ENCODE results near the gene OR1N1.

DNA sequence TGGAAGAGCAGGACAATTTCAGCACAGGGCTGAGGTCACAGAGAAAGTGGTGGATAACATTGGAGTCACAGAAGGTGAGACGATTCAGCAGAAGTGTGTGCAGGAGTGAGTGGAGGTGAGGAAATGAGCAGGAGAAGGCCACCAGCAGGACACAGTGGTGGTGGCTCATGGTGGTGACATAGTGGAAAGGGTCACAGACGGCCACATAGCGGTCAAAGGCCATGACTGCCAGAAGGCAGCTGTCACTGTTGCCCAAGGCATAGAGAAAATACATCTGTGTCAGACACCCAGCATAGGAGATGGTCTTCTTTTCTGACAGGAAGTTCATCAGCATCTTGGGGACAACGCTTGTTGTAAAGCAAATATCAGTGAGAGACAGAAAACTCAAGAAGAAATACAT is 40.8 kb upstream of the OR1N1 start:
- TF ChIP-seq, protein P1, sequence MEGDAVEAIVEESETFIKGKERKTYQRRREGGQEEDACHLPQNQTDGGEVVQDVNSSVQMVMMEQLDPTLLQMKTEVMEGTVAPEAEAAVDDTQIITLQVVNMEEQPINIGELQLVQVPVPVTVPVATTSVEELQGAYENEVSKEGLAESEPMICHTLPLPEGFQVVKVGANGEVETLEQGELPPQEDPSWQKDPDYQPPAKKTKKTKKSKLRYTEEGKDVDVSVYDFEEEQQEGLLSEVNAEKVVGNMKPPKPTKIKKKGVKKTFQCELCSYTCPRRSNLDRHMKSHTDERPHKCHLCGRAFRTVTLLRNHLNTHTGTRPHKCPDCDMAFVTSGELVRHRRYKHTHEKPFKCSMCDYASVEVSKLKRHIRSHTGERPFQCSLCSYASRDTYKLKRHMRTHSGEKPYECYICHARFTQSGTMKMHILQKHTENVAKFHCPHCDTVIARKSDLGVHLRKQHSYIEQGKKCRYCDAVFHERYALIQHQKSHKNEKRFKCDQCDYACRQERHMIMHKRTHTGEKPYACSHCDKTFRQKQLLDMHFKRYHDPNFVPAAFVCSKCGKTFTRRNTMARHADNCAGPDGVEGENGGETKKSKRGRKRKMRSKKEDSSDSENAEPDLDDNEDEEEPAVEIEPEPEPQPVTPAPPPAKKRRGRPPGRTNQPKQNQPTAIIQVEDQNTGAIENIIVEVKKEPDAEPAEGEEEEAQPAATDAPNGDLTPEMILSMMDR (conservative IDR thresholded peaks at IDR 0.05; ENCODE audit: low read depth, low read length), result no peak
- TF ChIP-seq POLR2A (IDR thresholded peaks at IDR 0.05; ENCODE audit: low read depth, low read length) (no peak), RAD21 (IDR thresholded peaks at IDR 0.05; ENCODE audit: low read length) (no peak), SMC3 (IDR thresholded peaks at IDR 0.05; ENCODE audit: low read depth, low read length) (no peak), MAZ (IDR thresholded peaks at IDR 0.05; ENCODE audit: borderline replicate concordance, low read depth, low read length) (no peak), MXI1 (IDR thresholded peaks at IDR 0.05; ENCODE audit: borderline replicate concordance, low read depth, low read length) (no peak), CEBPB (IDR thresholded peaks at IDR 0.05; ENCODE audit: low read depth, low read length) (no peak), BHLHE40 (IDR thresholded peaks at IDR 0.05; ENCODE audit: low read depth, low read length) (no peak), RCOR1 (IDR thresholded peaks at IDR 0.05; ENCODE audit: insufficient replicate concordance, low read length) (no peak)
